DND-41 (cell line): ENCODE measurements around the gene MYBPC1.

Experiments
- EZH2 ChIP-seq: IDR thresholded peaks from 3 replicates; pipeline ENCODE4 v1.6.1; 2012; ENCODE audit warnings: borderline replicate concordance, low read depth, mild to moderate bottlenecking, moderate library complexity, low read length, inconsistent platforms; ENCODE audit not compliant: severe bottlenecking
- TF ChIP-seq, protein P1 (sequence below): IDR thresholded peaks from 2 replicates; pipeline ENCODE4 v1.5.1; 2012; ENCODE audit warnings: borderline replicate concordance, low read length, moderate library complexity, mild to moderate bottlenecking; ENCODE audit not compliant: poor library complexity, severe bottlenecking; ENCODE audit errors: extremely low read depth

DNA sequence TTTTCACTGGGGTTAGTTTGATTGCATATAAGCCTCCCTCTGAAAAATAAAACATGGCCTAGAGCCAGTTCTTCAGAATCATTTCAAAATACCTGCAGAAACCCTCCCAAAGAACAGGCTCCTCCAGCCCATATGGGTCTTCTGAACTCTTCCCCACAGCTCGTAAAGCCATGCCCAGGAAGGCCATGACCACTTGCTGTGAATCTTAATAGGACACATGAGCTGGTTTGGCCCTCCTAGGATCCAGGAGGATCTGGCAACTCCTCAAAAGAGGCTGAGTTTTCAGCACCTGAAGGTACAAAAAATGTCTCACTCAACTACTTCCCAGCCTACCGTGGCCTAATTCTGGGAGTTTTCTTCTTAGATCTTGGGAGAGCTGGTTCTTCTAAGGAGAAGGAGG, 2.4 kb downstream of the MYBPC1 start:
- TF ChIP-seq, protein P1, sequence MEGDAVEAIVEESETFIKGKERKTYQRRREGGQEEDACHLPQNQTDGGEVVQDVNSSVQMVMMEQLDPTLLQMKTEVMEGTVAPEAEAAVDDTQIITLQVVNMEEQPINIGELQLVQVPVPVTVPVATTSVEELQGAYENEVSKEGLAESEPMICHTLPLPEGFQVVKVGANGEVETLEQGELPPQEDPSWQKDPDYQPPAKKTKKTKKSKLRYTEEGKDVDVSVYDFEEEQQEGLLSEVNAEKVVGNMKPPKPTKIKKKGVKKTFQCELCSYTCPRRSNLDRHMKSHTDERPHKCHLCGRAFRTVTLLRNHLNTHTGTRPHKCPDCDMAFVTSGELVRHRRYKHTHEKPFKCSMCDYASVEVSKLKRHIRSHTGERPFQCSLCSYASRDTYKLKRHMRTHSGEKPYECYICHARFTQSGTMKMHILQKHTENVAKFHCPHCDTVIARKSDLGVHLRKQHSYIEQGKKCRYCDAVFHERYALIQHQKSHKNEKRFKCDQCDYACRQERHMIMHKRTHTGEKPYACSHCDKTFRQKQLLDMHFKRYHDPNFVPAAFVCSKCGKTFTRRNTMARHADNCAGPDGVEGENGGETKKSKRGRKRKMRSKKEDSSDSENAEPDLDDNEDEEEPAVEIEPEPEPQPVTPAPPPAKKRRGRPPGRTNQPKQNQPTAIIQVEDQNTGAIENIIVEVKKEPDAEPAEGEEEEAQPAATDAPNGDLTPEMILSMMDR: no peak
- no peak for TF ChIP-seq EZH2
